ENCODE measurements around the gene RUVBL1. TPM values are rescaled to one million over a fixed set of nuclear protein-coding genes. Genes with fewer than 3 reads are reported as not detected.

The RUVBL1 gene
- total and polyA plus RNA-seq, 7 donors: 12.0 to 40.6 (median 17.1) TPM

GRCh38 chr3:128033102-128033501 is 90.5 kb downstream of the RUVBL1 start:
- Histone ChIP-seq H3K27ac (no peak overlapping the region), H3K9me3 (no peaks in the 10 kb centered on the region), H3K27me3 (no peaks in the 10 kb centered on the region), H3K4me3 (no peak overlapping the region), H3K36me3 (no peaks in the 10 kb centered on the region), H3K4me1 (no peaks in the 10 kb centered on the region)
- intact Hi-C loops (cut with DNase I): no loop called here
- no peak for DNase-seq
- TF ChIP-seq POLR2A (IDR thresholded peaks at IDR 0.05) (no peak), POLR2AphosphoS5 (IDR thresholded peaks at IDR 0.05) (no peak), CTCF (IDR thresholded peaks at IDR 0.05) (no peak), EP300 (IDR thresholded peaks at IDR 0.05) (no peak)

Small RNA genes lying within 50 kb of the gene (small RNA-seq; reads per million reads assigned to genes)
- gene RNU2-37P (0.06 to 0.22 (median 0.22) reads per million in 3 donors), gene RNU6-823P (0 reads per million in 3 donors)

Other genes starting within 250 kb of the RUVBL1 start
- 1 to 10 TPM; 2.5 to 5.9 (median 3.3) TPM for gene KBTBD12, start 208.6 kb downstream of the RUVBL1 start, total RNA-seq
- 1 to 10 TPM; 1.3 to 1.8 (median 1.8) TPM for gene KBTBD12, start 208.6 kb downstream of the RUVBL1 start, polyA plus RNA-seq
- 10 to 100 TPM; 52.3 to 82.5 (median 63.0) TPM for gene SEC61A1, start 71.4 kb downstream of the RUVBL1 start, total RNA-seq
- gene SEC61A1, start 71.4 kb downstream of the RUVBL1 start, polyA plus RNA-seq: 100 to 1,000 TPM in 1 of 3 donors, 10 to 100 TPM in 2; 17.4 to 152 (median 20.1) TPM
- gene EEFSEC, start 29.7 kb upstream of the RUVBL1 start, total RNA-seq: 10 to 100 TPM in 3 of 4 donors, 1 to 10 TPM in 1; 8.6 to 16.1 (median 12.9) TPM
- gene EEFSEC, start 29.7 kb upstream of the RUVBL1 start, polyA plus RNA-seq: 10 to 100 TPM in 1 of 3 donors, 1 to 10 TPM in 2; 5.3 to 12.5 (median 9.0) TPM

All from sigmoid colon (tissue), 7 donors.